KMS-11 (cell line): Measurements from ENCODE around the gene EPRS1.

Experiments
- H2AFZ ChIP-seq: fragments of 200-600 bp; sonication (generic); 2 replicates; pipeline ENCODE4 v1.6.1; 2016; ENCODE audit warnings: antibody characterized with exemption, mixed run types, low read depth
- H3K27ac ChIP-seq: fragments of 200-600 bp; sonication (generic); 2 replicates; pipeline ENCODE4 v1.6.1; 2016; ENCODE audit warnings: mild to moderate bottlenecking, mixed run types
- H3K27me3 ChIP-seq: fragments of 200-600 bp; sonication (generic); 2 replicates; pipeline ENCODE4 v1.6.1; 2017; ENCODE audit warnings: mild to moderate bottlenecking, low read depth, mixed run types, moderate library complexity; ENCODE audit not compliant: insufficient read depth
- H3K36me3 ChIP-seq: fragments of 200-600 bp; sonication (generic); 2 replicates; pipeline ENCODE4 v1.6.1; 2017; ENCODE audit warnings: mild to moderate bottlenecking, mixed run types; ENCODE audit not compliant: insufficient read depth
- H3K4me1 ChIP-seq: fragments of 200-600 bp; sonication (generic); 2 replicates; pipeline ENCODE4 v1.6.1; 2016; ENCODE audit warnings: mild to moderate bottlenecking, low read depth, mixed run types; ENCODE audit not compliant: poor library complexity, severe bottlenecking
- H3K4me2 ChIP-seq: fragments of 200-600 bp; sonication (generic); 2 replicates; pipeline ENCODE4 v1.7.0; 2016; ENCODE audit warnings: mild to moderate bottlenecking, mixed run types
- H3K4me3 ChIP-seq: fragments of 200-600 bp; sonication (generic); IDR thresholded peaks from 2 replicates; pipeline ENCODE4 v1.6.1; 2017; ENCODE audit warnings: low read depth, low read length, mixed read lengths; ENCODE audit not compliant: insufficient read depth
- H3K79me2 ChIP-seq: fragments of 200-600 bp; sonication (generic); 2 replicates; pipeline ENCODE4 v1.6.1; 2016; ENCODE audit warnings: low read depth, mixed run types; ENCODE audit not compliant: insufficient read depth
- H3K9ac ChIP-seq: fragments of 200-600 bp; sonication (generic); 2 replicates; pipeline ENCODE4 v1.6.1; 2016; ENCODE audit warnings: mild to moderate bottlenecking, mixed run types
- H4K20me1 ChIP-seq: fragments of 200-600 bp; sonication (generic); 2 replicates; pipeline ENCODE4 v1.6.1; 2016; ENCODE audit warnings: mild to moderate bottlenecking, mixed run types; ENCODE audit not compliant: insufficient read depth
- TF ChIP-seq, protein P1 (sequence below): fragments of 200-600 bp; sonication (generic); conservative IDR thresholded peaks from 2 replicates; pipeline ENCODE4 v1.6.1; 2017; ENCODE audit warnings: low read depth, mild to moderate bottlenecking, antibody characterized with exemption, low read length, moderate library complexity, mixed read lengths

Gene EPRS1

DNA sequence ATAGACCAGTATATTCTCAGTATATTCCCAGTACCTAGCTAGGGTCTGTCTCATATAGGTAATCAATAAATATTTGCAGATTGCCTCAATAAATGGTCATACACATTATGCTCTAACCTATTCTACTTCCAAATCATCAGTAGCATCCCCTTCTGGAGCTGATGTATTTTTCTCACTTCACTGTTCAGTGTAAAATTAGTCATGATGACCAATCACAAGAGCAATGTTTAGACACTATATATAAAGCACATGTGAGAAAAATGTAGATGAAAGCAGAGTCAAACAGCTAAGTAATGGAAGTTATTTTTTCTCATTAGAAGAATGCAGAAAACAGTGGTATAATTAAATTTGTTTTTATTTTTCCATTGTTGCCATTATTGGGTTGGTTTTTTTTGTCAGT lies 34.7 kb downstream of the EPRS1 start:
- H3K4me3 ChIP-seq = no peak overlapping the region
- H3K36me3 ChIP-seq = peaks cover 7% of the 10 kb centered on the region; the same call in 1 of the 2 replicates
- peaks cover 31% of the 10 kb centered on the region for H3K4me1 ChIP-seq
- no peak overlapping the region for H3K27ac ChIP-seq
- no peaks in the 10 kb centered on the region for H3K79me2 ChIP-seq
- TF ChIP-seq, protein P1, sequence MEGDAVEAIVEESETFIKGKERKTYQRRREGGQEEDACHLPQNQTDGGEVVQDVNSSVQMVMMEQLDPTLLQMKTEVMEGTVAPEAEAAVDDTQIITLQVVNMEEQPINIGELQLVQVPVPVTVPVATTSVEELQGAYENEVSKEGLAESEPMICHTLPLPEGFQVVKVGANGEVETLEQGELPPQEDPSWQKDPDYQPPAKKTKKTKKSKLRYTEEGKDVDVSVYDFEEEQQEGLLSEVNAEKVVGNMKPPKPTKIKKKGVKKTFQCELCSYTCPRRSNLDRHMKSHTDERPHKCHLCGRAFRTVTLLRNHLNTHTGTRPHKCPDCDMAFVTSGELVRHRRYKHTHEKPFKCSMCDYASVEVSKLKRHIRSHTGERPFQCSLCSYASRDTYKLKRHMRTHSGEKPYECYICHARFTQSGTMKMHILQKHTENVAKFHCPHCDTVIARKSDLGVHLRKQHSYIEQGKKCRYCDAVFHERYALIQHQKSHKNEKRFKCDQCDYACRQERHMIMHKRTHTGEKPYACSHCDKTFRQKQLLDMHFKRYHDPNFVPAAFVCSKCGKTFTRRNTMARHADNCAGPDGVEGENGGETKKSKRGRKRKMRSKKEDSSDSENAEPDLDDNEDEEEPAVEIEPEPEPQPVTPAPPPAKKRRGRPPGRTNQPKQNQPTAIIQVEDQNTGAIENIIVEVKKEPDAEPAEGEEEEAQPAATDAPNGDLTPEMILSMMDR = no peak
- no peak overlapping the region for H3K4me2 ChIP-seq
- H3K9ac ChIP-seq = no peak overlapping the region
- no peak overlapping the region for H2AFZ ChIP-seq
- H4K20me1 ChIP-seq = no peaks in the 10 kb centered on the region
- H3K27me3 ChIP-seq = no peaks in the 10 kb centered on the region

DNA sequence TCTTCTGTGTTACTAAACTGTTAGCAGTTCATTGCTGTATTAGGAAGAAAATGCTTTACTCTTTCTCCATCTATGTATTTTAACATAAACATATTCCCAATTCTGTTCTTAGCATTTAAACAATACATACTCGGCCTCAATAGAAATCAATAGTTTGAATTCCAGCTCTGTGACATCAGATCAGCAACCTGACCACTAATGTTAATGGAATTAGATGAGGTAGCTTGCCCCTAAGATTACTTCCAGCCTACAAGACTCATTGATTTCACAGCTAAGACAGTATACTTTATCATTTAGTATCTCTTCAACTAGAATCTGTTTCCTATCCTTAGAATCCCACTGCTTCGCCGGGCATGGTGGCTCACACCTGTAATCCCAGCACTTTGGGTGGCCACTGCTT lies 38.9 kb downstream of the EPRS1 start:
- Histone ChIP-seq H3K4me2 (no peak overlapping the region), H3K4me3 (no peak overlapping the region), H3K9ac (no peak overlapping the region), H3K36me3 (peaks cover 13% of the 10 kb centered on the region; the same call in 1 of the 2 replicates), H3K27me3 (no peaks in the 10 kb centered on the region), H3K79me2 (no peaks in the 10 kb centered on the region), H3K4me1 (no peaks in the 10 kb centered on the region), H3K27ac (no peak overlapping the region), H4K20me1 (no peaks in the 10 kb centered on the region), H2AFZ (no peak overlapping the region)
- TF ChIP-seq, protein P1 = no peak

DNA sequence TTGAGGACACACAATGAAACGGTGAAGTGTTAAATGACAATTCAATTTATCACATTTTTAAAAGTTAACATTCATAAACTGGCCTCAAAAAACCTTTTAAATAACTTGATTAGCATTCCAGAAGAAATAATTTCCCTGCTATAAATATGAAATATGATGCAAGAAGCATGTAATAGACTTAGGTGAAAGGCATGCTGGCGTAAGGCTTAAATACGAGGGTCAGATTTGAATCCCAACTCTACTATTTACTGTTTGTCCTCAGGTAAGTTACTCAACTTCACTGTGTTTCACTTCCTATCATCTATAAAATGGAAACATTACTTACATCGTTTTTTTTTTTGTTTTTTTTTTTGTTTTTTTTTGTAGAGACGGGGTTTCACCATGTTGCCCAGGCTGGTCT lies 40.8 kb downstream of the EPRS1 start:
- Histone ChIP-seq H3K4me1 (peaks cover 11% of the 10 kb centered on the region), H3K36me3 (peaks cover 12% of the 10 kb centered on the region; the same call in 1 of the 2 replicates), H3K4me2 (no peak overlapping the region), H3K79me2 (no peaks in the 10 kb centered on the region), H3K27ac (no peak overlapping the region), H3K4me3 (no peak overlapping the region), H3K9ac (no peak overlapping the region), H3K27me3 (no peaks in the 10 kb centered on the region), H4K20me1 (no peaks in the 10 kb centered on the region), H2AFZ (no peak overlapping the region)
- TF ChIP-seq, protein P1 = no peak

GRCh38 chr1:220003610-220004299 lies 42.5 kb downstream of the EPRS1 start:
- Histone ChIP-seq H3K4me1 (peaks cover 28% of the 10 kb centered on the region), H4K20me1 (no peaks in the 10 kb centered on the region), H3K9ac (no peak overlapping the region), H2AFZ (no peak overlapping the region), H3K27ac (no peak overlapping the region), H3K79me2 (no peaks in the 10 kb centered on the region), H3K4me2 (no peak overlapping the region), H3K27me3 (no peaks in the 10 kb centered on the region), H3K36me3 (peaks cover 12% of the 10 kb centered on the region; the same call in 1 of the 2 replicates), H3K4me3 (no peak overlapping the region)
- TF ChIP-seq, protein P1 = no peak
